CD4-positive, CD25-positive, alpha-beta regulatory T cell (primary cell): Measurements from ENCODE around the gene ZNF627. TPM values are rescaled to one million over a fixed set of nuclear protein-coding genes. Genes with fewer than 3 reads are reported as not detected.

Source experiments
- ATAC-seq, 2 donors: fragments of 150-1000 bp; cut with Tn5 transposase; one replicate each; pipeline ENCODE4 v1.10.0; 2021; ENCODE audit warnings: low read depth in 2 of 2, moderate number of reproducible peaks in 2 of 2, moderate library complexity in 1 of 2
- DNase-seq, 3 donors: peaks; one replicate each; pipeline versions ENCODE4 v3.0.0 to v3.0.0-alpha.2; 2012 to 2022; ENCODE audit warnings: mixed read lengths in 1 of 3
- H3K27ac ChIP-seq: one replicate; pipeline ENCODE4 v1.7.0; 2013; ENCODE audit warnings: mild to moderate bottlenecking, low read length; ENCODE audit not compliant: insufficient read depth, poor library complexity, severe bottlenecking
- H3K27me3 ChIP-seq: one replicate; pipeline ENCODE4 v1.7.0; 2013; ENCODE audit warnings: low read length; ENCODE audit not compliant: control insufficient read depth, insufficient read depth
- H3K36me3 ChIP-seq: one replicate; pipeline ENCODE4 v1.7.0; 2013; ENCODE audit warnings: mild to moderate bottlenecking, low read length, moderate library complexity; ENCODE audit not compliant: control insufficient read depth, insufficient read depth
- H3K4me1 ChIP-seq: 2 replicates; pipeline ENCODE4 v1.7.0; 2013; ENCODE audit warnings: mild to moderate bottlenecking, low read length; ENCODE audit not compliant: insufficient read depth, control insufficient read depth, poor library complexity, severe bottlenecking
- H3K4me3 ChIP-seq: one replicate; pipeline ENCODE4 v1.7.0; 2013; ENCODE audit warnings: low read depth, mild to moderate bottlenecking, low read length, moderate library complexity
- H3K9me3 ChIP-seq, 2 experiments: 1 replicate in 1 of 2; 2 replicates in 1 of 2; pipeline ENCODE4 v1.7.0; 2013; ENCODE audit warnings: low read length in 2 of 2, mild to moderate bottlenecking in 1 of 2, moderate library complexity in 1 of 2; ENCODE audit not compliant: control insufficient read depth in 2 of 2
- H3K27ac Mint-ChIP-seq, 3 donors: one replicate each; pipeline ENCODE4 v1.8.0; 2020 to 2022; ENCODE audit warnings: mild to moderate bottlenecking in 3 of 3, mixed read lengths in 3 of 3, moderate library complexity in 2 of 3
- H3K27me3 Mint-ChIP-seq: one replicate; pipeline ENCODE4 v1.8.0; 2022; ENCODE audit warnings: mild to moderate bottlenecking, mixed read lengths
- H3K36me3 Mint-ChIP-seq: one replicate; pipeline ENCODE4 v1.8.0; 2020; ENCODE audit warnings: mixed read lengths
- H3K4me1 Mint-ChIP-seq, 4 donors: one replicate each; pipeline ENCODE4 v1.8.0; 2020 to 2022; ENCODE audit warnings: mixed read lengths in 4 of 4, mild to moderate bottlenecking in 1 of 4
- H3K4me3 Mint-ChIP-seq, 4 donors: one replicate each; pipeline ENCODE4 v1.8.0; 2020 to 2022; ENCODE audit warnings: mild to moderate bottlenecking in 4 of 4, mixed read lengths in 4 of 4, moderate library complexity in 3 of 4
- H3K9me3 Mint-ChIP-seq, 7 donors: one replicate each; pipeline ENCODE4 v1.8.0; 2020 to 2022; ENCODE audit warnings: mixed read lengths in 7 of 7, mild to moderate bottlenecking in 3 of 7, moderate library complexity in 2 of 7
- polyA plus RNA-seq, 4 donors: library from polyadenylated mRNA; unstranded; fragments of 300-500 nt; fragmentation: Illumina TruSeq; gene quantifications; one replicate each; pipeline ENCODE4 v1.2.3, GENCODE V29; 2021
- total RNA-seq: library from RNA; stranded (reverse); gene quantifications from one replicate; pipeline ENCODE4 v1.2.3, GENCODE V29; 2022

ZNF627 gene
- total and polyA plus RNA-seq, 5 donors from 2014 or later, result 6.4 to 14.3 (median 10.6) TPM

- peak within 1 kb of the TSS; percentile 59 for H3K27ac ChIP-seq
- peaks cover 6 to 43% (median 22%) of the 10 kb centered on the region in 4 donors for H3K4me1 Mint-ChIP-seq
- ATAC-seq, result no peak
Observed at GRCh38 chr19:11577451-11578257, 19.6 kb upstream of the ZNF627 start, which contains the start of gene ACP5. Gene ACP5 (minus strand): TSS chr19:11577645. CDS start chr19:11577317, 328 bp downstream.

GRCh38 chr19:11578258-11579142 is 18.8 kb upstream of the ZNF627 start:
- no peaks in the 10 kb centered on the region for H3K27me3 ChIP-seq
- no peaks in the 10 kb centered on the region for H3K27me3 Mint-ChIP-seq

More at GRCh38 chr19:11577451-11578257, 19.6 kb upstream of the ZNF627 start, which contains the start of gene ACP5:
- Histone ChIP-seq H3K4me1 (peaks cover 43% of the 10 kb centered on the region), H3K9me3 (no peaks in the 10 kb centered on the region), H3K36me3 (peaks cover 5% of the 10 kb centered on the region), H3K4me3 (peak within 1 kb of the TSS; percentile 32), H3K27me3 (no peaks in the 10 kb centered on the region)
- Mint-ChIP-seq H3K9me3 (no peaks in the 10 kb centered on the region), H3K36me3 (peaks cover 7% of the 10 kb centered on the region), H3K4me3 (peak within 1 kb of the TSS; percentile 80 to 93 (median 87)), H3K27me3 (no peaks in the 10 kb centered on the region), H3K27ac (peak within 1 kb of the TSS; percentile 73 to 85 (median 84))
- DNase-seq, result no peak

GRCh38 chr19:11580116-11580515 is 17.2 kb upstream of the ZNF627 start:
- ATAC-seq, result no peak
- peak overlapping the region; percentile 73 for H3K27ac ChIP-seq
- Mint-ChIP-seq H3K36me3 (peaks cover 7% of the 10 kb centered on the region), H3K4me1 (peaks cover 6 to 43% (median 22%) of the 10 kb centered on the region in 4 donors), H3K27me3 (no peaks in the 10 kb centered on the region), H3K9me3 (no peaks in the 10 kb centered on the region), H3K27ac (peak overlapping the region in 2 of 3 donors; percentile 31 to 48), H3K4me3 (peak overlapping the region in 3 of 4 donors; percentile 44 to 52 (median 47))
- no peak overlapping the region for H3K4me3 ChIP-seq
- no peaks in the 10 kb centered on the region for H3K9me3 ChIP-seq
- DNase-seq, result no peak
- H3K27me3 ChIP-seq, result no peaks in the 10 kb centered on the region
- H3K4me1 ChIP-seq, result peaks cover 43% of the 10 kb centered on the region
- peaks cover 5% of the 10 kb centered on the region for H3K36me3 ChIP-seq

More at GRCh38 chr19:11578258-11579142, 18.8 kb upstream of the ZNF627 start:
- H3K36me3 Mint-ChIP-seq, result peaks cover 7% of the 10 kb centered on the region
- Histone ChIP-seq H3K27ac (peak overlapping the region; percentile 59), H3K36me3 (peaks cover 5% of the 10 kb centered on the region), H3K9me3 (no peaks in the 10 kb centered on the region), H3K4me3 (peak overlapping the region; percentile 65), H3K4me1 (peaks cover 43% of the 10 kb centered on the region)
- no peaks in the 10 kb centered on the region for H3K9me3 Mint-ChIP-seq
- ATAC-seq (peak; percentile 65), DNase-seq (peak; percentile 24 to 66 (median 43))
- peak overlapping the region; percentile 78 to 93 (median 87) for H3K4me3 Mint-ChIP-seq
- H3K4me1 Mint-ChIP-seq, result peaks cover 6 to 43% (median 22%) of the 10 kb centered on the region in 4 donors
- H3K27ac Mint-ChIP-seq, result peak overlapping the region; percentile 73 to 85 (median 84)

GRCh38 chr19:11581740-11582139 is 15.5 kb upstream of the ZNF627 start:
- no peaks in the 10 kb centered on the region for H3K27me3 ChIP-seq
- H3K27ac ChIP-seq, result peak overlapping the region; percentile 73
- H3K27ac Mint-ChIP-seq, result peak overlapping the region; percentile 90 to 98 (median 90)
- DNase-seq (peak in 2 of 3 donors; percentile 49 to 83), ATAC-seq (peak; percentile 70)
- no peaks in the 10 kb centered on the region for H3K9me3 Mint-ChIP-seq
- H3K9me3 ChIP-seq, result no peaks in the 10 kb centered on the region
- peak overlapping the region; percentile 66 to 87 (median 81) for H3K4me3 Mint-ChIP-seq
- H3K27me3 Mint-ChIP-seq, result no peaks in the 10 kb centered on the region
- peak overlapping the region; percentile 63 for H3K4me3 ChIP-seq
- peaks cover 6 to 39% (median 21%) of the 10 kb centered on the region in 4 donors for H3K4me1 Mint-ChIP-seq
- peaks cover 3% of the 10 kb centered on the region for H3K36me3 Mint-ChIP-seq
- H3K36me3 ChIP-seq, result no peaks in the 10 kb centered on the region
- peaks cover 43% of the 10 kb centered on the region for H3K4me1 ChIP-seq

GRCh38 chr19:11586331-11586730 is 11.0 kb upstream of the ZNF627 start:
- H3K27me3 ChIP-seq, result no peaks in the 10 kb centered on the region
- Mint-ChIP-seq H3K4me1 (peaks cover 6 to 14% (median 8%) of the 10 kb centered on the region in 4 donors), H3K27ac (no peak overlapping the region), H3K27me3 (peaks cover 4% of the 10 kb centered on the region), H3K36me3 (no peaks in the 10 kb centered on the region), H3K4me3 (no peak overlapping the region), H3K9me3 (no peaks in the 10 kb centered on the region)
- no peaks in the 10 kb centered on the region for H3K9me3 ChIP-seq
- no peaks in the 10 kb centered on the region for H3K36me3 ChIP-seq
- H3K4me3 ChIP-seq, result no peak overlapping the region
- no peak for ATAC-seq
- no peak overlapping the region for H3K27ac ChIP-seq
- DNase-seq, result no peak
- H3K4me1 ChIP-seq, result peaks cover 12% of the 10 kb centered on the region

- Mint-ChIP-seq H3K36me3 (no peaks in the 10 kb centered on the region), H3K9me3 (no peaks in the 10 kb centered on the region), H3K4me3 (peak overlapping the region in 1 of 4 donors; percentile 52), H3K27me3 (peaks cover 4% of the 10 kb centered on the region), H3K4me1 (peaks cover 0 to 4% (median 1%) of the 10 kb centered on the region in 4 donors), H3K27ac (peak overlapping the region in 2 of 3 donors; percentile 61 to 87)
- no peak overlapping the region for H3K4me3 ChIP-seq
- no peaks in the 10 kb centered on the region for H3K27me3 ChIP-seq
- H3K9me3 ChIP-seq, result no peaks in the 10 kb centered on the region
- peak; percentile 76 to 78 for ATAC-seq
- DNase-seq, result peak; percentile 62 to 81 (median 72)
- H3K27ac ChIP-seq, result no peak overlapping the region
- peaks cover under 1% of the 10 kb centered on the region for H3K4me1 ChIP-seq
- no peaks in the 10 kb centered on the region for H3K36me3 ChIP-seq
Observed at GRCh38 chr19:11587302-11587974, 9.8 kb upstream of the ZNF627 start.
